K562 (cell line): ENCODE results near the gene STOX2. TPM values are rescaled to one million over a fixed set of nuclear protein-coding genes. Genes with fewer than 3 reads are reported as not detected.

Source experiments
- ATAC-seq: fragments of 200-7000 bp; cut with Tn5 transposase; 3 replicates; pipeline ENCODE4 v1.9.1; 2020; ENCODE audit warnings: moderate library complexity
- BruUV-seq: library from RNA; stranded (reverse); fragments of 400-500 nt; replicated peaks from 2 replicates; lab custom pipeline; 2021; lab: Mats Ljungman, UMichigan
- CTCF ChIA-PET: fragments of 300-600 bp; formaldehyde crosslinking; extraction: SDS; loops from one replicate; lab custom pipeline; 2021; ENCODE audit warnings: low intra/inter-chr PET ratio; lab: Yijun Ruan, JAX
- POLR2A ChIA-PET: fragments of 300-600, 350-650 bp; sonication (Branson Sonifier 250); formaldehyde crosslinking; extraction: SDS; loops from one replicate; lab custom pipeline; 2021; ENCODE audit warnings: antibody characterized with exemption, inconsistent platforms; lab: Yijun Ruan, JAX
- DNase-seq, 4 experiments: peaks; one replicate each; pipeline versions ENCODE4 v3.0.0 to v3.0.0-alpha.2; 2011 to 2018; ENCODE audit warnings: low spot score in 3 of 4, mixed read lengths in 3 of 4; ENCODE audit errors: extremely low read depth in 1 of 4
- FAIRE-seq: peaks from 2 replicates; lab custom pipeline; 2011; peaks lifted over from hg19 to GRCh38; lab: Jason Lieb, UNC
- H2AFZ ChIP-seq: 2 replicates; pipeline ENCODE4 v1.6.0; 2011; ENCODE audit warnings: low read depth, low read length, control low read depth, inconsistent platforms
- H3K27ac ChIP-seq: fragments of 200-600 bp; 3 replicates; pipeline ENCODE4 v1.8.0; 2011; ENCODE audit warnings: low read depth, mild to moderate bottlenecking, control low read depth, inconsistent platforms, low read length, moderate library complexity, mixed read lengths; ENCODE audit errors: extremely low read depth
- H3K27me3 ChIP-seq, 2 experiments: fragments of 300-600 bp in 1 of 2; 2 replicates in 1 of 2; 3 replicates in 1 of 2; pipeline versions ENCODE4 v1.6.0 to v1.8.0; 2011; ENCODE audit warnings: inconsistent platforms in 2 of 2, low read length in 2 of 2, mild to moderate bottlenecking in 1 of 2, mixed read lengths in 1 of 2, moderate library complexity in 1 of 2; ENCODE audit not compliant: control insufficient read depth in 2 of 2, insufficient read depth in 2 of 2
- H3K36me3 ChIP-seq: fragments of 300-600 bp; 3 replicates; pipeline ENCODE4 v1.8.0; 2011; ENCODE audit warnings: mild to moderate bottlenecking, low read length, inconsistent platforms; ENCODE audit not compliant: control insufficient read depth, insufficient read depth
- H3K4me1 ChIP-seq, 2 experiments: fragments of 200-600 bp in 1 of 2; replicated peaks in 1 of 2; 2 replicates in 1 of 2; 3 replicates in 1 of 2; pipeline versions ENCODE4 v1.5.1 to v1.8.0; 2011; ENCODE audit warnings: inconsistent platforms in 2 of 2, low read length in 2 of 2, mild to moderate bottlenecking in 1 of 2, mixed read lengths in 1 of 2, moderate library complexity in 1 of 2; ENCODE audit not compliant: control insufficient read depth in 2 of 2, insufficient read depth in 2 of 2
- H3K4me2 ChIP-seq: 2 replicates; pipeline ENCODE4 v1.6.1; 2011; ENCODE audit warnings: low read length, control low read depth, inconsistent platforms, mixed read lengths; ENCODE audit not compliant: insufficient read depth
- H3K4me3 ChIP-seq: fragments of 200-600 bp; sonication (generic), shearing (Covaris generic); 2 replicates; pipeline ENCODE4 v1.5.1; 2016; ENCODE audit warnings: control low read depth, inconsistent platforms
- H3K79me2 ChIP-seq: fragments of 200-600 bp; 3 replicates; pipeline ENCODE4 v1.8.0; 2011; ENCODE audit warnings: low read length, inconsistent platforms; ENCODE audit not compliant: control insufficient read depth, insufficient read depth
- H3K9ac ChIP-seq, 2 experiments: 2 replicates each; pipeline versions ENCODE4 v1.6.0 to v1.6.1; 2011; ENCODE audit warnings: low read depth in 2 of 2, low read length in 2 of 2, control low read depth in 1 of 2, inconsistent platforms in 1 of 2, mild to moderate bottlenecking in 1 of 2, mixed read lengths in 1 of 2; ENCODE audit not compliant: insufficient read depth in 1 of 2
- H3K9me1 ChIP-seq: one replicate; pipeline ENCODE4 v1.6.0; 2011; ENCODE audit warnings: inconsistent platforms, mild to moderate bottlenecking, low read length, moderate library complexity; ENCODE audit not compliant: control insufficient read depth, insufficient read depth
- H3K9me3 ChIP-seq: replicated peaks from 2 replicates; pipeline ENCODE4 v1.5.1; 2011; ENCODE audit warnings: low read depth, low read length, inconsistent platforms; ENCODE audit not compliant: control insufficient read depth, insufficient read depth
- H4K20me1 ChIP-seq: replicated peaks from 2 replicates; pipeline ENCODE4 v1.6.1; 2011; ENCODE audit warnings: low read length, inconsistent platforms, mixed read lengths; ENCODE audit not compliant: control insufficient read depth, insufficient read depth
- BRD4 ChIP-seq: fragments of 200-600 bp; sonication (generic); IDR thresholded peaks from 2 replicates; pipeline ENCODE4 v1.6.1; 2017; ENCODE audit warnings: inconsistent platforms
- GTF3C2 ChIP-seq: IDR thresholded peaks from 3 replicates; pipeline ENCODE4 v1.6.1; 2011; ENCODE audit warnings: borderline replicate concordance, mild to moderate bottlenecking, moderate library complexity; ENCODE audit not compliant: insufficient read length; ENCODE audit errors: extremely low read depth
- JUND ChIP-seq, 2 experiments: IDR thresholded peaks; 2 replicates in 1 of 2; 3 replicates in 1 of 2; pipeline ENCODE4 v1.6.1; 2011; ENCODE audit warnings: borderline replicate concordance in 2 of 2, low read depth in 2 of 2, low read length in 2 of 2, improper control_type of control experiment in 1 of 2, missing biosample characterization in 1 of 2, missing genetic modification characterization in 1 of 2, missing genetic modification reagents in 1 of 2
- SIRT6 ChIP-seq: IDR thresholded peaks from one replicate; pipeline ENCODE4 v1.6.1; 2012; ENCODE audit warnings: low read depth, mild to moderate bottlenecking, control low read depth, inconsistent platforms, low read length, moderate library complexity
- SNRNP70 ChIP-seq: fragments of 200-400 bp; formaldehyde crosslinking; optimal IDR thresholded peaks from 2 replicates; pipeline ENCODE3; 2017; ENCODE audit warnings: low read depth, low read length
- SRSF7 ChIP-seq: fragments of 200-400 bp; formaldehyde crosslinking; optimal IDR thresholded peaks from 2 replicates; pipeline ENCODE3; 2017; ENCODE audit warnings: mild to moderate bottlenecking, low read depth, low read length
- ZBTB26 ChIP-seq: fragments of 450-650 bp; formaldehyde crosslinking; IDR thresholded peaks from 2 replicates; pipeline ENCODE4 v1.4.0; 2022; ENCODE audit warnings: missing genetic modification characterization
- WGBS: fragments of 100-300 bp; shearing (Covaris generic); methylation state at CpG from one replicate; pipeline ENCODE4 v1.1.6; 2016; ENCODE audit warnings: low coverage, mixed read lengths; ENCODE audit not compliant: insufficient coverage; ENCODE audit errors: missing lambda C conversion rate; 5-methylcytosine and 5-hydroxymethylcytosine counted together
- in situ Hi-C: fragments of 300-500 bp; cut with MboI; formaldehyde crosslinking; loops from 4 replicates; pipeline ENCODE4 v1.15.0; 2018; ENCODE audit warnings: inconsistent platforms, mixed read lengths
- intact Hi-C: fragments of 100-400 bp; cut with micrococcal nuclease; formaldehyde crosslinking; loops from 2 replicates; pipeline ENCODE4 v1.14.2; 2022
- polyA plus RNA-seq, 8 experiments: library from polyadenylated mRNA; depleted of rRNA in 4 of 8; stranded (reverse) in 5 of 8; unstranded in 3 of 8; fragments of >200 nt; fragmentation: Nextera tagmentation in 2 of 8; fragmentation: Illumina TruSeq in 1 of 8; extraction: Ambion mirVana in 2 of 8; extraction: Trizol in 1 of 8; gene quantifications; 2 replicates each; pipeline versions ENCODE4 v1.2.1 to v1.2.3, GENCODE V29; 2011 to 2014; ENCODE audit warnings: inconsistent platforms in 1 of 8, missing spikeins in 1 of 8
- total RNA-seq, 7 experiments: library from RNA; depleted of rRNA in 6 of 7; stranded (reverse); fragments of >200 nt in 6 of 7; fragmentation: Illumina TruSeq in 2 of 7; extraction: Trizol in 2 of 7; gene quantifications; 2 replicates each; pipeline versions ENCODE4 v1.2.1 to v1.2.3, GENCODE V29; 2011 to 2021; ENCODE audit warnings: low replicate concordance in 1 of 7

The STOX2 gene
- total and polyA plus RNA-seq, 9 of the 15 experiments (the other 6 are each of a cell fraction or from before 2014, with no cell fraction given) = not detected

GRCh38 chr4:183995570-183995969 lies 90.5 kb downstream of the STOX2 start (continued):
- no peak for TF ChIP-seq GTF3C2
- no peak for TF ChIP-seq BRD4

- H3K27ac ChIP-seq = no peak overlapping the region
- no peaks in the 10 kb centered on the region for H3K36me3 ChIP-seq
- H2AFZ ChIP-seq = no peak overlapping the region
- in situ Hi-C loops = no loop called here
- no peak overlapping the region for H3K4me3 ChIP-seq
- POLR2A ChIA-PET = no interaction called here
- no peaks in the 10 kb centered on the region for H3K4me1 ChIP-seq
- no TSS peak for BruUV-seq
- H3K9me3 ChIP-seq = no peaks in the 10 kb centered on the region
- no peak overlapping the region for H3K4me2 ChIP-seq
- CTCF ChIA-PET = no interaction called here
- TF ChIP-seq SIRT6 (no peak), JUND (IDR thresholded peaks at IDR 0.05; ENCODE audit: borderline replicate concordance, low read depth, low read length) (no peak), JUND (tag; IDR thresholded peaks at IDR 0.05; ENCODE audit: borderline replicate concordance, low read depth, low read length) (no peak), ZBTB26 (CRISPR knock-in tag) (no peak), SRSF7 (no peak), SNRNP70 (no peak)
- H4K20me1 ChIP-seq = no peaks in the 10 kb centered on the region
- intact Hi-C loops = no loop called here
- H3K27me3 ChIP-seq = peaks cover 12 to 51% of the 10 kb centered on the region in 2 experiments; a peak in 4 of 5 replicates
- H3K9me1 ChIP-seq = no peaks in the 10 kb centered on the region
- no peaks in the 10 kb centered on the region for H3K79me2 ChIP-seq
- H3K9ac ChIP-seq = no peak overlapping the region
- FAIRE-seq (no peak), ATAC-seq (no peak), DNase-seq (no peak)
- 0% methylated on average over 4 of the region's 4 CpGs for WGBS
Observed at GRCh38 chr4:183996868-183997267, 91.8 kb downstream of the STOX2 start.
